Measurements from ENCODE around the gene KRT7. TPM values are rescaled to one million over a fixed set of nuclear protein-coding genes. Genes with fewer than 3 reads are reported as not detected.

Gene KRT7
- total RNA-seq, 1 experiment from 2014 or later: 3.8 TPM

Other genes starting within 250 kb of the KRT7 start
- 0.05 TPM in 1 of 2 replicates, not detected in the other for gene TAMALIN, start 226.3 kb upstream of the KRT7 start, total RNA-seq (2014; rRNA removed; shearing (Covaris generic))
- 49.6 and 61.2 TPM in 2 replicates for gene NR4A1, start 181.8 kb upstream of the KRT7 start, total RNA-seq (2014; rRNA removed; shearing (Covaris generic))
- 105 and 114 TPM in 2 replicates for gene ATG101, start 163.3 kb upstream of the KRT7 start, total RNA-seq (2014; rRNA removed; shearing (Covaris generic))
- not detected in 2 replicates for gene SMIM41, start 153.5 kb upstream of the KRT7 start, total RNA-seq (2014; rRNA removed; shearing (Covaris generic))
- 24.7 and 27.0 TPM in 2 replicates for gene KRT80, start 41.2 kb upstream of the KRT7 start, total RNA-seq (2014; rRNA removed; shearing (Covaris generic))
- gene KRT86, start 41.4 kb downstream of the KRT7 start, total RNA-seq (2014; rRNA removed; shearing (Covaris generic)): 0.13 and 0.81 TPM in 2 replicates
- gene KRT81, start 58.3 kb downstream of the KRT7 start, total RNA-seq (2014; rRNA removed; shearing (Covaris generic)): 0.21 TPM in 1 of 2 replicates, not detected in the other
- 0.10 and 0.94 TPM in 2 replicates for gene KRT83, start 88.2 kb downstream of the KRT7 start, total RNA-seq (2014; rRNA removed; shearing (Covaris generic))
- gene KRT85, start 134.2 kb downstream of the KRT7 start, total RNA-seq (2014; rRNA removed; shearing (Covaris generic)): not detected in 2 replicates
- not detected in 2 replicates for gene KRT84, start 152.4 kb downstream of the KRT7 start, total RNA-seq (2014; rRNA removed; shearing (Covaris generic))
- gene KRT82, start 173.1 kb downstream of the KRT7 start, total RNA-seq (2014; rRNA removed; shearing (Covaris generic)): not detected in 2 replicates
- gene KRT75, start 201.1 kb downstream of the KRT7 start, total RNA-seq (2014; rRNA removed; shearing (Covaris generic)): 0.08 TPM in 2 replicates
- 0.23 TPM in 1 of 2 replicates, not detected in the other for gene KRT6B, start 218.9 kb downstream of the KRT7 start, total RNA-seq (2014; rRNA removed; shearing (Covaris generic))
- not detected in 2 replicates for gene KRT6C, start 240.6 kb downstream of the KRT7 start, total RNA-seq (2014; rRNA removed; shearing (Covaris generic))